NCI-H1105 (cell line): ENCODE results near the gene SLC30A10.
"Not testable (repeated sequence)": the region's sequence is repeated elsewhere in the genome, so short reads cannot be mapped to it uniquely, and the experiment has no call there.

Experiments used
- DNase-seq: peaks from one replicate; lab custom pipeline; 2025; lab: John Stamatoyannopoulos, UW

SLC30A10 gene

DNA sequence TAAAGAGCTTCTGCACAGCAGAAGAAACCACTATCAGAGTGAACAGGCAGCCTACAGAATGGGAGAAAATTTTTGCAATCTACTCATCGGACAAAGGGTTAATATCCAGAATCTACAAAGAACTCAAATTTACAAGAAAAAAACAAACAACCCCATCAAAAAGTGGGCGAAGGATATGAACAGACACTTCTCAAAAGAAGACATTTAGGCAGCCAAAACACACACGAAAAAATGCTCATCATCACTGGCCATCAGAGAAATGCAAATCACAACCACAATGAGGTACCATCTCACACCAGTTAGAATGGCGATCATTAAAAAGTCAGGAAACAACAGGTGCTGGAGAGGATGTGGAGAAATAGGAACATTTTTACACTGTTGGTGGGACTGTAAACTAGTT, 36.5 kb downstream of the SLC30A10 start:
- DNase-seq, result not testable (repeated sequence)

GRCh38 chr1:219888667-219889066, 39.7 kb downstream of the SLC30A10 start:
- DNase-seq, result not testable (repeated sequence)

- DNase-seq, result no peak
These were observed 42.7 kb downstream of the SLC30A10 start for GRCh38 chr1:219885680-219886079.

GRCh38 chr1:219883400-219884332, 44.7 kb downstream of the SLC30A10 start:
- no peak for DNase-seq

- no peak for DNase-seq
These were observed 45.6 kb downstream of the SLC30A10 start for GRCh38 chr1:219882755-219883154.

DNA sequence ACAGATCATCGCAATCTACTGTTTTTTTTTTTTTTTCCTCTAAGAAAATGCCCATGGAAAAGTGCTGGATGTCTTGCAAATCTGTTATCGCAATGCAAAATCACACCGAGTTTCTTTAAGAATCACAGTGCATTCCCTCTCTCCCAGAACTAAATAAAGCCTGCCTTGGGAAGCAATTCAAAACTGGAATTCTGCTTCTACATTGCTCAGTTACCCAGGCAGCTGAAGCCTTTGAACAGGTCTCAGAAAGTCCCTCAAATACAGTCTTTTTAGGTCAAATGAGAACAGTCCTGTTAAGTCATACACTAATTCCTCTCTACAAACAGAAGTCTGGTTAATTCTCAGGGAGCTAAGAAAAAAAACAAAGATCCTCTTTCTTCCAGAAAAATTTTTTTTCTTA, 46.3 kb downstream of the SLC30A10 start:
- no peak for DNase-seq

DNA sequence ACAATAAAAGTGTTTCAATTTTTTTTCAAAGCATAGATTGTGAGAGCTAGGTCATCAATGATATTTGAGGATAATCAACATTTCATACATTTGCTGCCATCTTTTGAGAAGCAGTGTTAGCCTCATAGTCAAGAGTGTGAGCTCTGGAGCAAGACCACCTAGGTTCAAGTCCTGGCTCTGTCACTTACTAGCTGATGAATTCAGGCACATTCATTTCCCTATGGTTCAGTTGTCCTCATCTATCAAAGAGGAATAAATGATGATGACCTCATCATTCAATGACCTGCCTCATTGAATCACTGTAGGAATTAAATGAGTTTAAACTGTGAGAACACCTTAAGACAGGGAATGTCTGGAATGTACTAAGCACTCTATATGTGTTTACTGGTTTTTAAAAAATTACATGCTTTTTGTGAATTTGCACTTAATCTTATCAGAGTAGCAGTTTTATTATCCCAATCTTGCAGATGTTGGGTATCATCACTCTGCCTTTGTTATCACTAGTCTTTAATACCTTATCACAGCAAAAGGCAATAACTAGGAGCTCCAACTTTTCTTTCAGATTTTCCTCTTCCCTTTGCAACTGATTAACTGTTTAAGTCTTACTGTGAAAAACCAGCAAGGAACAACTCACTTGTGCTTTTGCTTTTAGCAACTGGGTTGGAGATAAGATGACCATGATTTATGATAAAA, 47.4 kb downstream of the SLC30A10 start:
- no peak for DNase-seq

DNA sequence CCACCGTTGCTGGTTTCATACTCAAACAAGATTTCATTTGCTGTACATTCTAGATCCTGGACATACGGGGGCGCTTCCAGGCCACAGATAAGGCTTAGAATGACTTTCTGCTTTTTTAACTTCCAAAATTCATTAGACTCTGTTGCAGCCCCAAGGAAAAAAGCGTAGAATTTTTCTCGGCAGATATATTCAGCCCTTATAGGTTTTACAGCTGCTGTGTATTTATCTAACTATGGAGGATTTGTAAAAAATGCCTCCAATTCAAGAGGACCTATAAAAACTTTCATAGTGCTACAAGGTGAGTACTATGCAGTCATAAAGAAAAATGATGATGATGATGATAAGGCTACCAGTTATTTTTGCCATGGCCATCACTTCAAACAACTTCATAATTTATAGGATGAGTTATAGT, 51.6 kb downstream of the SLC30A10 start:
- no peak for DNase-seq

DNA sequence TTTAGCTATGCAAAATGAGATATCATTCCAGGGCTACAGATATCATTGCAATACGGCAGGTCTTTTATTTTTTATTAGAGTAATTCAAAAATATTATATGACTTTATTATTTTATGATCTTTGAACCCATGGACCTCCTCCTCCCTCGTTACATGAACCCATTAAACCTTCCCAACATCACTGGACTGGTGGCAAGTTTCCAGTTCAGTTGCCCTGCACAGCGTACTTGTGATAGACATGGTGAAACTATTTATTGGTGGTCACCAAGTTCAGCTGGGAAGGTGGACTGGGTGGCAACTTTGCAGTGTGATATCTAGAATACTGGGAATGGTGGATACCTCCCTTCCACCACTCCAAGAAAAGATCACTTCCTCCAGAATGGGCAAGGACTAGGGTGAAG, 52.5 kb downstream of the SLC30A10 start:
- no peak for DNase-seq

GRCh38 chr1:219872538-219872937, 55.8 kb downstream of the SLC30A10 start:
- DNase-seq, result not testable (repeated sequence)

DNA sequence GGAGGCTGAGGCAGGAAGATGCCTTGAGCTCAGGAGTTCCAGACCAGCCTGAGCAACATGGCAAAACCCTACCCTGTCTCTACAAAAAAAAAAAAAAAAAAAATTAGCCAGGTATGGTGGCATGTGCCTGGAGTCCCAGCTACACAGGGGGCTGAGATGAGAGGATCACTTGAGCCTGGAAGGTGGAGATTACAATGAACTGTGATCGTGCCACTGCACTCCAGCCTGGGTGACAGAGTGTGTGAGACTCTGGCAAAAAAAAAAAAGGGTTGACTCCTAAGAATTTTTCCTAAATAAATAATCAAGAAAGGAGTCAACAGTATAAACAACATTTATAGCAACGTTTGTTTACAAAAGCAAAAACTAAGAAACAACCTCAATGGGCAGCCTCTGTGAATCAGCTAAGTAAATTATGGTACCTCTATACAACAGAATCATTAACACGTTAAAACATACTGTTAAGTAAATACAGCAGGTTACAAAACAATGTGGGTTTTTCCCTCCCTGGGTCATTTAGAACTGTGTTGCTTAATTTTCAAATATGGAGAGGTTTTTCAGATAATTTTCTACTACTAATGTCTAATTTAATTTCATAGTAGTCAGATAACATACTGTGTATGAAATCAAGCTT, 56.8 kb downstream of the SLC30A10 start:
- no peak for DNase-seq

GRCh38 chr1:219868615-219869014, 59.7 kb downstream of the SLC30A10 start:
- not testable (repeated sequence) for DNase-seq
